HepG2 (cell line): ENCODE measurements around the gene PDP2. TPM values are rescaled to one million over a fixed set of nuclear protein-coding genes. Genes with fewer than 3 reads are reported as not detected.

Source experiments
- CAMTA2 ChIP-seq: sonication (generic); formaldehyde crosslinking; IDR thresholded peaks from 2 replicates; pipeline ENCODE4 v1.4.0; 2020; ENCODE audit warnings: mild to moderate bottlenecking, missing genetic modification reagents, borderline replicate concordance
- CENPBD1 ChIP-seq: sonication (generic); formaldehyde crosslinking; IDR thresholded peaks from 2 replicates; pipeline ENCODE4 v1.8.0; 2022; ENCODE audit warnings: missing genetic modification reagents, low read depth, mild to moderate bottlenecking, borderline replicate concordance
- DMAP1 ChIP-seq: IDR thresholded peaks from 2 replicates; pipeline ENCODE4 v1.6.1; 2016
- GMEB1 ChIP-seq: sonication (generic); formaldehyde crosslinking; IDR thresholded peaks from 2 replicates; pipeline ENCODE4 v1.5.1; 2020; ENCODE audit warnings: missing genetic modification reagents, mild to moderate bottlenecking, borderline replicate concordance
- HMGXB3 ChIP-seq: sonication (generic); formaldehyde crosslinking; IDR thresholded peaks from 2 replicates; pipeline ENCODE4 v1.4.0; 2020; ENCODE audit warnings: missing genetic modification reagents, borderline replicate concordance
- KDM6A ChIP-seq: IDR thresholded peaks from 2 replicates; pipeline ENCODE4 v1.6.1; 2016; ENCODE audit warnings: low read depth
- NCOA2 ChIP-seq: sonication (generic); formaldehyde crosslinking; IDR thresholded peaks from 2 replicates; pipeline ENCODE4 v1.8.0; 2022; ENCODE audit warnings: inconsistent platforms
- RNF2 ChIP-seq: fragments of 450-650 bp; conservative IDR thresholded peaks from 2 replicates; pipeline ENCODE4 v1.6.1; 2016; ENCODE audit warnings: low read depth
- ZBTB33 ChIP-seq: sonication (generic); formaldehyde crosslinking; IDR thresholded peaks from 2 replicates; pipeline ENCODE4 v1.4.0; 2020; ENCODE audit warnings: missing genetic modification reagents
- ZNF18 ChIP-seq: sonication (generic); formaldehyde crosslinking; IDR thresholded peaks from 2 replicates; pipeline ENCODE4 v1.8.0; 2022; ENCODE audit warnings: mild to moderate bottlenecking, missing genetic modification reagents; ENCODE audit not compliant: insufficient replicate concordance
- ZNF225 ChIP-seq: sonication (generic); formaldehyde crosslinking; IDR thresholded peaks from 2 replicates; pipeline ENCODE4 v1.4.0; 2020; ENCODE audit warnings: mild to moderate bottlenecking, missing genetic modification reagents
- ZNF770 ChIP-seq: sonication (generic); formaldehyde crosslinking; IDR thresholded peaks from 2 replicates; pipeline ENCODE4 v1.5.0; 2020; ENCODE audit warnings: mild to moderate bottlenecking, missing genetic modification reagents
- ZNF841 ChIP-seq: sonication (generic); formaldehyde crosslinking; IDR thresholded peaks from 2 replicates; pipeline ENCODE4 v1.8.1; 2023; ENCODE audit warnings: missing genetic modification reagents, borderline replicate concordance
- ZSCAN21 ChIP-seq: sonication (generic); formaldehyde crosslinking; IDR thresholded peaks from 2 replicates; pipeline ENCODE4 v1.8.0; 2022; ENCODE audit warnings: mild to moderate bottlenecking, missing genetic modification reagents, moderate library complexity, borderline replicate concordance
- polyA plus RNA-seq, 8 experiments: library from polyadenylated mRNA; depleted of rRNA in 3 of 8; stranded (reverse) in 7 of 8; unstranded in 1 of 8; fragments of >200 nt; fragmentation: Illumina TruSeq in 4 of 8; extraction: Trizol in 4 of 8; gene quantifications; 2 replicates each; pipeline versions ENCODE4 v1.2.1 to v1.2.3, GENCODE V29; 2011 to 2016; ENCODE audit warnings: low read depth in 4 of 8, missing spikeins in 1 of 8, mixed read lengths in 1 of 8; ENCODE audit not compliant: insufficient read depth in 1 of 8
- total RNA-seq, 5 experiments: library from RNA; depleted of rRNA; stranded (reverse); fragments of >200 nt; fragmentation: Illumina TruSeq; extraction: Trizol; gene quantifications; 2 replicates each; pipeline ENCODE4 v1.2.3, GENCODE V29; 2016; ENCODE audit warnings: low read depth in 1 of 5

Gene PDP2
- total and polyA plus RNA-seq, 2 of the 13 experiments (the other 11 are each of a cell fraction or from before 2014, with no cell fraction given), result 12.8 to 15.8 TPM

- TF ChIP-seq ZNF225 (CRISPR knock-in tag) (peak; percentile 99), ZNF18 (CRISPR knock-in tag) (peak; percentile 78), NCOA2 (CRISPR knock-in tag) (peak; percentile 60; the same call in 1 of the 2 replicates), ZSCAN21 (CRISPR knock-in tag) (peak; percentile 97), ZBTB33 (peak; percentile 60), HMGXB3 (CRISPR knock-in tag) (peak; percentile 82; the same call in 1 of the 2 replicates), CENPBD1 (CRISPR knock-in tag) (no peak), ZNF841 (CRISPR knock-in tag) (no peak), CAMTA2 (0 out of 2 replicates have a peak, but pooled peaks have one; percentile 66), ZNF770 (CRISPR knock-in tag) (peak; percentile 78), GMEB1 (CRISPR knock-in tag) (peak; percentile 81), KDM6A (CRISPR knock-in tag) (peak; percentile 41; the same call in 1 of the 2 replicates), RNF2 (peak; percentile 84), DMAP1 (CRISPR knock-in tag) (peak; percentile 90; the same call in 1 of the 2 replicates)
Measured at GRCh38 chr16:66934138-66934838, 54.0 kb downstream of the PDP2 start, which contains the start of gene CIAO2B (continued).
